Neural progenitor cell (in vitro differentiated cells): Measurements from ENCODE around the gene NPR3. TPM values are rescaled to one million over a fixed set of nuclear protein-coding genes. Genes with fewer than 3 reads are reported as not detected.

Experiments used
- DNase-seq: peaks from one replicate; pipeline ENCODE4 v3.0.0-alpha.2; 2016; ENCODE audit warnings: low spot score
- H2AFZ ChIP-seq: fragments of 200-600 bp; sonication (generic); replicated peaks from 2 replicates; pipeline ENCODE4 v1.6.1; 2016; ENCODE audit warnings: antibody characterized with exemption
- H3F3A ChIP-seq: fragments of 200-600 bp; sonication (generic); 2 replicates; pipeline ENCODE4 v1.6.1; 2016; ENCODE audit warnings: antibody characterized with exemption, low read depth
- H3K27ac ChIP-seq: fragments of 200-600 bp; sonication (generic); 2 replicates; pipeline ENCODE4 v1.5.1; 2016; ENCODE audit warnings: mild to moderate bottlenecking
- H3K27me3 ChIP-seq: fragments of 200-600 bp; sonication (generic); 2 replicates; pipeline ENCODE4 v1.6.1; 2016; ENCODE audit warnings: mild to moderate bottlenecking, moderate library complexity
- H3K36me3 ChIP-seq: fragments of 200-600 bp; sonication (generic); 2 replicates; pipeline ENCODE4 v1.5.1; 2016
- H3K4me1 ChIP-seq: fragments of 200-600 bp; sonication (generic); 2 replicates; pipeline ENCODE4 v1.6.1; 2016; ENCODE audit warnings: mixed run types
- H3K4me2 ChIP-seq: fragments of 200-600 bp; sonication (generic); 2 replicates; pipeline ENCODE4 v1.6.1; 2016
- H3K4me3 ChIP-seq: fragments of 200-600 bp; sonication (generic); 2 replicates; pipeline ENCODE4 v1.5.1; 2016
- H3K79me2 ChIP-seq: fragments of 200-600 bp; sonication (generic); 2 replicates; pipeline ENCODE4 v1.6.1; 2016; ENCODE audit warnings: low read depth
- H3K9ac ChIP-seq: fragments of 200-600 bp; sonication (generic); 2 replicates; pipeline ENCODE4 v1.6.1; 2016
- H3K9me3 ChIP-seq: fragments of 200-600 bp; sonication (generic); 2 replicates; pipeline ENCODE4 v1.5.1; 2016; ENCODE audit warnings: low read depth
- H4K20me1 ChIP-seq: fragments of 200-600 bp; sonication (generic); 2 replicates; pipeline ENCODE4 v1.6.1; 2016; ENCODE audit warnings: low read depth
- H3K27ac Mint-ChIP-seq: 3 replicates; pipeline ENCODE4 v1.8.0; 2021; ENCODE audit warnings: mixed read lengths
- H3K27me3 Mint-ChIP-seq: 2 replicates; pipeline ENCODE4 v1.8.0; 2022; ENCODE audit warnings: low read depth, mild to moderate bottlenecking, inconsistent platforms, moderate library complexity, mixed read lengths; ENCODE audit not compliant: insufficient read depth
- H3K36me3 Mint-ChIP-seq: 3 replicates; pipeline ENCODE4 v1.8.0; 2021; ENCODE audit warnings: mixed read lengths
- H3K4me1 Mint-ChIP-seq: 3 replicates; pipeline ENCODE4 v1.8.0; 2021; ENCODE audit warnings: mixed read lengths
- H3K4me3 Mint-ChIP-seq: 3 replicates; pipeline ENCODE4 v1.8.0; 2021; ENCODE audit warnings: mild to moderate bottlenecking, moderate library complexity, mixed read lengths
- H3K9me3 Mint-ChIP-seq: 3 replicates; pipeline ENCODE4 v1.8.0; 2020; ENCODE audit warnings: mixed read lengths
- EZH2 ChIP-seq: fragments of 200-600 bp; sonication (generic); IDR thresholded peaks from 2 replicates; pipeline ENCODE4 v1.6.1; 2017; ENCODE audit warnings: antibody characterized with exemption, mild to moderate bottlenecking, moderate library complexity
- EZH2phosphoT487 ChIP-seq: fragments of 200-600 bp; sonication (generic); IDR thresholded peaks from 2 replicates; pipeline ENCODE4 v1.6.1; 2017; ENCODE audit warnings: antibody characterized with exemption
- total RNA-seq: library from RNA; depleted of rRNA; stranded (reverse); fragments of >200 nt; gene quantifications from 2 replicates; pipeline ENCODE4 v1.2.3, GENCODE V29; 2015; ENCODE audit warnings: low replicate concordance
- TF ChIP-seq, protein P1 (sequence below): fragments of 200-600 bp; sonication (generic); IDR thresholded peaks from 2 replicates; pipeline ENCODE4 v1.5.1; 2017; ENCODE audit warnings: antibody characterized with exemption, mild to moderate bottlenecking

Gene NPR3
- total RNA-seq, 1 donor from 2014 or later = not detected

DNA sequence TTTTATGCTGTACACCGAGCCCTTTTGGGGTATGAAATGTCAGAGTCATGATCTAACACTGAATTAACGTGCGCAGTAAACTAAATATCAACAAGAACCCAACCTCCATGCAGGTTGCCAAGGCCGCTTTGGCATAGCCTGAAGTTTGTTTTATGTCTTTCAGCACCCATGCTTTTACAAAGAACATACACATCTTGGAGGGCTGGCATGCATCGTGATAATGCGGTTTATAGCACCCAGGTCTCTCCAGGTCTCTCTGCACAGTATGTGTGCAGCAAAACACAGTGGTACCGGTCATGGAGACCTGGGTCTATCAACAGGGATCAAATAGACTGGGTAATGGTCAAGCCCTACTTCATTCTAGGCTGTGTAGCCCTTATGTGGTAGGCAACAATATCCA, 11.8 kb downstream of the NPR3 start:
- no peak overlapping the region for H3K27ac Mint-ChIP-seq

DNA sequence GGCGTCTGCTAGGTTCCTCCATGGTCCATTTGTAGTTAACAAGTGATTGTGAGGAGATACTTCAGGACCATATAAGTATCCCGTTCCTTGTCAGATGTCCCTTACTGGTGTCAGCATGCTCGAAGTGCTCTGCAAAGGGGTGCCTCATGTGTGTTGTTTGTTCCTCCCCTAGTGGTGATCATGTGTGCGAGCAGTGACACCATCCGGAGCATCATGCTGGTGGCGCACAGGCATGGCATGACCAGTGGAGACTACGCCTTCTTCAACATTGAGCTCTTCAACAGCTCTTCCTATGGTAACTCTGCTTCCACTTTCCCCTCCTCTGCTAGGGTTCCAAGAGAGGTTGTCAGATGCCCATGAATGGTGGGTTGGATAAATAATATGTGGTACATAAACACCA, 13.4 kb downstream of the NPR3 start:
- no peak overlapping the region for H3K4me2 ChIP-seq

More for the DNA sequence above, 11.8 kb downstream of the NPR3 start:
- Mint-ChIP-seq H3K36me3 (no peaks in the 10 kb centered on the region), H3K9me3 (peaks cover 14% of the 10 kb centered on the region), H3K4me1 (no peaks in the 10 kb centered on the region), H3K27me3 (no peaks in the 10 kb centered on the region), H3K4me3 (no peak overlapping the region)
- Histone ChIP-seq H3K36me3 (no peaks in the 10 kb centered on the region), H3K27me3 (no peaks in the 10 kb centered on the region), H3F3A (no peaks in the 10 kb centered on the region), H3K27ac (no peak overlapping the region), H2AFZ (no peak overlapping the region), H3K79me2 (no peaks in the 10 kb centered on the region), H3K9me3 (no peaks in the 10 kb centered on the region), H4K20me1 (no peaks in the 10 kb centered on the region), H3K4me1 (no peaks in the 10 kb centered on the region), H3K4me2 (no peak overlapping the region), H3K4me3 (no peak overlapping the region), H3K9ac (no peak overlapping the region)
- no peak for DNase-seq
- TF ChIP-seq, protein P1, sequence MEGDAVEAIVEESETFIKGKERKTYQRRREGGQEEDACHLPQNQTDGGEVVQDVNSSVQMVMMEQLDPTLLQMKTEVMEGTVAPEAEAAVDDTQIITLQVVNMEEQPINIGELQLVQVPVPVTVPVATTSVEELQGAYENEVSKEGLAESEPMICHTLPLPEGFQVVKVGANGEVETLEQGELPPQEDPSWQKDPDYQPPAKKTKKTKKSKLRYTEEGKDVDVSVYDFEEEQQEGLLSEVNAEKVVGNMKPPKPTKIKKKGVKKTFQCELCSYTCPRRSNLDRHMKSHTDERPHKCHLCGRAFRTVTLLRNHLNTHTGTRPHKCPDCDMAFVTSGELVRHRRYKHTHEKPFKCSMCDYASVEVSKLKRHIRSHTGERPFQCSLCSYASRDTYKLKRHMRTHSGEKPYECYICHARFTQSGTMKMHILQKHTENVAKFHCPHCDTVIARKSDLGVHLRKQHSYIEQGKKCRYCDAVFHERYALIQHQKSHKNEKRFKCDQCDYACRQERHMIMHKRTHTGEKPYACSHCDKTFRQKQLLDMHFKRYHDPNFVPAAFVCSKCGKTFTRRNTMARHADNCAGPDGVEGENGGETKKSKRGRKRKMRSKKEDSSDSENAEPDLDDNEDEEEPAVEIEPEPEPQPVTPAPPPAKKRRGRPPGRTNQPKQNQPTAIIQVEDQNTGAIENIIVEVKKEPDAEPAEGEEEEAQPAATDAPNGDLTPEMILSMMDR = no peak

DNA sequence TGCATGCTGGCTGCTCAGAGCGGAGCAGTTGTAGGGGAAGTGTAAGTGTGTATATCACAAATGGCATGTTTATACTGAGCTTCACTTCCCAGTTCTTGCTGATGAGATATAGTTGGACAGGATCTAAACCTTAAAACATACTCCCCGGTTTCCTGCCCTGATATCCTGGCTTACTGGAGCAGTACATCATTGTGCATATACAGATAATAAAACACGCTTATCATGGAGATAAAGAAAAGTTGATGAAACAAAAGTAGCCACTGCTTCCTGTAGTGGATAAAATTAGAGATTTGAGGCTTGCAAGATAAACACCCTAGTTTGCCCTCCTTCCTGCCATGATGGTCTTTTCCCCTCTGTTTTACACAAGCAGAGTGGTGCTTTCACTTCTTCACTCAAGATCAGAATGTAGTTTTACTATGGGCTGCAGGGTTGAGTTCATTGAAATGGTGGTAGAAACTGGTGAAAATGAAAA, 15.0 kb downstream of the NPR3 start:
- H3K4me3 Mint-ChIP-seq = no peak overlapping the region
- Histone ChIP-seq H2AFZ (no peak overlapping the region), H3K9me3 (no peaks in the 10 kb centered on the region), H4K20me1 (no peaks in the 10 kb centered on the region), H3K27ac (no peak overlapping the region), H3K4me1 (no peaks in the 10 kb centered on the region), H3K27me3 (no peaks in the 10 kb centered on the region), H3K36me3 (no peaks in the 10 kb centered on the region), H3K4me2 (no peak overlapping the region), H3K4me3 (no peak overlapping the region), H3K79me2 (no peaks in the 10 kb centered on the region), H3K9ac (no peak overlapping the region), H3F3A (no peaks in the 10 kb centered on the region)
- no peaks in the 10 kb centered on the region for H3K36me3 Mint-ChIP-seq
- DNase-seq = no peak
- H3K9me3 Mint-ChIP-seq = no peaks in the 10 kb centered on the region
- TF ChIP-seq, protein P1 = no peak
- TF ChIP-seq EZH2 (no peak), EZH2phosphoT487 (no peak)
- H3K27me3 Mint-ChIP-seq = no peaks in the 10 kb centered on the region
- H3K27ac Mint-ChIP-seq = no peak overlapping the region
- H3K4me1 Mint-ChIP-seq = no peaks in the 10 kb centered on the region

More for the DNA sequence above, 13.4 kb downstream of the NPR3 start:
- no peaks in the 10 kb centered on the region for H4K20me1 ChIP-seq
- no peak overlapping the region for H3K27ac ChIP-seq
- no peak for DNase-seq
- H3K9me3 ChIP-seq = no peaks in the 10 kb centered on the region
- H3K79me2 ChIP-seq = no peaks in the 10 kb centered on the region
- no peaks in the 10 kb centered on the region for H3K27me3 Mint-ChIP-seq
- no peak overlapping the region for H3K27ac Mint-ChIP-seq
- H3K9ac ChIP-seq = no peak overlapping the region
- H3K36me3 Mint-ChIP-seq = no peaks in the 10 kb centered on the region
- H3K36me3 ChIP-seq = no peaks in the 10 kb centered on the region
- no peak overlapping the region for H3K4me3 ChIP-seq
- no peaks in the 10 kb centered on the region for H3K4me1 Mint-ChIP-seq
- H3K27me3 ChIP-seq = no peaks in the 10 kb centered on the region
- no peaks in the 10 kb centered on the region for H3K4me1 ChIP-seq
- H3K9me3 Mint-ChIP-seq = peaks cover 2% of the 10 kb centered on the region
- TF ChIP-seq EZH2 (no peak), EZH2phosphoT487 (no peak)
- TF ChIP-seq, protein P1 = no peak
- H3F3A ChIP-seq = no peaks in the 10 kb centered on the region
- H3K4me3 Mint-ChIP-seq = no peak overlapping the region
- no peak overlapping the region for H2AFZ ChIP-seq
